H1 (cell line): ENCODE data around the gene KIF5C. TPM values are rescaled to one million over a fixed set of nuclear protein-coding genes. Genes with fewer than 3 reads are reported as not detected.

Source experiments
- PHF8 ChIP-seq: fragments of 200-600 bp; sonication (generic); conservative IDR thresholded peaks from 2 replicates; pipeline ENCODE4 v1.7.1; 2012; ENCODE audit warnings: low read depth, mild to moderate bottlenecking, inconsistent platforms, low read length, moderate library complexity
- YY1 ChIP-seq: IDR thresholded peaks from 2 replicates; pipeline ENCODE4 v1.6.1; 2011; ENCODE audit warnings: low read depth, mild to moderate bottlenecking, low read length
- ZNF274 ChIP-seq: IDR thresholded peaks from 2 replicates; pipeline ENCODE4 v1.7.0; 2012; ENCODE audit warnings: low read length, borderline replicate concordance; ENCODE audit errors: extremely low read depth
- polyA plus RNA-seq, 7 experiments: library from polyadenylated mRNA; depleted of rRNA in 3 of 7; stranded (reverse) in 5 of 7; unstranded in 2 of 7; fragments of >200 nt in 5 of 7; fragments of 200-250 nt in 2 of 7; gene quantifications; 1 replicate in 5 of 7; 2 replicates in 1 of 7; 4 replicates in 1 of 7; pipeline versions ENCODE4 v1.2.1 to v1.2.3, GENCODE V29; 2011 to 2013; ENCODE audit warnings: missing spikeins in 2 of 7, mixed read lengths in 2 of 7
- total RNA-seq: library from RNA; stranded (reverse); fragmentation: NEBNext Ultra II Directional; extraction: Animal tissue kit (Norgen Biotek cat#: 25700); gene quantifications from 2 replicates; pipeline ENCODE4 v1.2.1, GENCODE V29; 2021

Gene KIF5C
- total and polyA plus RNA-seq, 2 of the 8 experiments (the other 6 are each of a cell fraction or from before 2014, with no cell fraction given) = 16.3 to 66.4 TPM

DNA sequence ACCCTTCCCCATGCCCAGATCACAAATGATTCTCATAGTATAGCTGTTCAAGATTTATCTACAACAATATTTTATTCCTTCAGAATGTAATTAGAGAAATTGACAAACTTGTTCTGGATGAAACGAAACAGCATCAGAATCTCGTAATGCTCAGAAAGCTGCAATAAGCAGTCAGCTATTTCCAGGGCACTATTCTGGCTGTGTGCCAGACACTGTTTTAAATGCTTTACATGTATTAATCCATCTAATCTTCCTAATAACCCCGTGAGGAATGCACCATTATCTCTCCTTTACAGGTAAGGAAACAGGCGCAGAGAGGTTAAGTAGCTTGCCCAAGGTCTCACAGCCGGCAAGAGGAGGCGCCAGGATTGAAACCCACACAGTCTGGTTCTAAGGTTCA, 153.3 kb downstream of the KIF5C start (continued):
- TF ChIP-seq YY1 (no peak), PHF8 (no peak), ZNF274 (no peak)
